GM23338 (cell line): ENCODE measurements around the gene PLCL1.

ENCODE experiments used
- CREB1 ChIP-seq: fragments of 250-450 bp; sonication (Bioruptor Pico); IDR thresholded peaks from 2 replicates; pipeline ENCODE4 v1.5.0; 2020; ENCODE audit warnings: low read depth, mild to moderate bottlenecking, moderate library complexity
- EZH2 ChIP-seq: fragments of 200-600 bp; sonication (generic); IDR thresholded peaks from one replicate; pipeline ENCODE4 v1.8.0; 2017; ENCODE audit warnings: antibody characterized with exemption, mild to moderate bottlenecking, low read depth; ENCODE audit not compliant: unreplicated experiment
- EZH2phosphoT487 ChIP-seq: fragments of 200-600 bp; sonication (generic); IDR thresholded peaks from one replicate; pipeline ENCODE4 v1.8.1; 2018; ENCODE audit warnings: antibody characterized with exemption; ENCODE audit not compliant: unreplicated experiment
- JUNB ChIP-seq: IDR thresholded peaks from one replicate; pipeline ENCODE4 v1.6.1; 2016; ENCODE audit warnings: antibody characterized with exemption; ENCODE audit not compliant: unreplicated experiment
- NANOG ChIP-seq: IDR thresholded peaks from 2 replicates; pipeline ENCODE4 v1.6.1; 2016; ENCODE audit warnings: antibody characterized with exemption, borderline replicate concordance
- POLR2AphosphoS5 ChIP-seq: IDR thresholded peaks from 2 replicates; pipeline ENCODE4 v1.6.1; 2016; ENCODE audit warnings: antibody characterized with exemption, low read depth
- STAT1 ChIP-seq: IDR thresholded peaks from one replicate; pipeline ENCODE4 v1.6.1; 2016; ENCODE audit warnings: antibody characterized with exemption; ENCODE audit not compliant: unreplicated experiment
- ZNF114 ChIP-seq: fragments of 250-450 bp; sonication (Bioruptor Pico); IDR thresholded peaks from 2 replicates; pipeline ENCODE4 v1.5.0; 2020; ENCODE audit warnings: mild to moderate bottlenecking, moderate library complexity
- ZNF331 ChIP-seq: fragments of 250-450 bp; sonication (Bioruptor Pico); IDR thresholded peaks from 2 replicates; pipeline ENCODE4 v1.5.0; 2020; ENCODE audit warnings: low read depth, mild to moderate bottlenecking, moderate library complexity
- ZNF462 ChIP-seq: fragments of 250-450 bp; sonication (Bioruptor Pico); IDR thresholded peaks from 2 replicates; pipeline ENCODE4 v1.5.0; 2020; ENCODE audit warnings: mild to moderate bottlenecking, moderate library complexity
- TF ChIP-seq, protein P1 (sequence below), 2 experiments: fragments of 200-600 bp in 1 of 2; sonication (generic) in 1 of 2; conservative IDR thresholded peaks; 2 replicates each; pipeline versions ENCODE4 v1.5.1 to v1.6.1; 2016 to 2017; ENCODE audit warnings: antibody characterized with exemption in 2 of 2, low read depth in 2 of 2, mild to moderate bottlenecking in 2 of 2, moderate library complexity in 1 of 2
- TF ChIP-seq, protein P2 (sequence below): IDR thresholded peaks from one replicate; pipeline ENCODE4 v1.6.1; 2018; ENCODE audit warnings: antibody characterized with exemption; ENCODE audit not compliant: unreplicated experiment
- TF ChIP-seq, protein P3 (sequence below): IDR thresholded peaks from 2 replicates; pipeline ENCODE4 v1.6.1; 2016; ENCODE audit warnings: antibody characterized with exemption

- TF ChIP-seq, protein P1, sequence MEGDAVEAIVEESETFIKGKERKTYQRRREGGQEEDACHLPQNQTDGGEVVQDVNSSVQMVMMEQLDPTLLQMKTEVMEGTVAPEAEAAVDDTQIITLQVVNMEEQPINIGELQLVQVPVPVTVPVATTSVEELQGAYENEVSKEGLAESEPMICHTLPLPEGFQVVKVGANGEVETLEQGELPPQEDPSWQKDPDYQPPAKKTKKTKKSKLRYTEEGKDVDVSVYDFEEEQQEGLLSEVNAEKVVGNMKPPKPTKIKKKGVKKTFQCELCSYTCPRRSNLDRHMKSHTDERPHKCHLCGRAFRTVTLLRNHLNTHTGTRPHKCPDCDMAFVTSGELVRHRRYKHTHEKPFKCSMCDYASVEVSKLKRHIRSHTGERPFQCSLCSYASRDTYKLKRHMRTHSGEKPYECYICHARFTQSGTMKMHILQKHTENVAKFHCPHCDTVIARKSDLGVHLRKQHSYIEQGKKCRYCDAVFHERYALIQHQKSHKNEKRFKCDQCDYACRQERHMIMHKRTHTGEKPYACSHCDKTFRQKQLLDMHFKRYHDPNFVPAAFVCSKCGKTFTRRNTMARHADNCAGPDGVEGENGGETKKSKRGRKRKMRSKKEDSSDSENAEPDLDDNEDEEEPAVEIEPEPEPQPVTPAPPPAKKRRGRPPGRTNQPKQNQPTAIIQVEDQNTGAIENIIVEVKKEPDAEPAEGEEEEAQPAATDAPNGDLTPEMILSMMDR (conservative IDR thresholded peaks at IDR 0.05; ENCODE audit: low read depth in 2 of 2), result no peak
- TF ChIP-seq EZH2, result no peak
- TF ChIP-seq, protein P2, sequence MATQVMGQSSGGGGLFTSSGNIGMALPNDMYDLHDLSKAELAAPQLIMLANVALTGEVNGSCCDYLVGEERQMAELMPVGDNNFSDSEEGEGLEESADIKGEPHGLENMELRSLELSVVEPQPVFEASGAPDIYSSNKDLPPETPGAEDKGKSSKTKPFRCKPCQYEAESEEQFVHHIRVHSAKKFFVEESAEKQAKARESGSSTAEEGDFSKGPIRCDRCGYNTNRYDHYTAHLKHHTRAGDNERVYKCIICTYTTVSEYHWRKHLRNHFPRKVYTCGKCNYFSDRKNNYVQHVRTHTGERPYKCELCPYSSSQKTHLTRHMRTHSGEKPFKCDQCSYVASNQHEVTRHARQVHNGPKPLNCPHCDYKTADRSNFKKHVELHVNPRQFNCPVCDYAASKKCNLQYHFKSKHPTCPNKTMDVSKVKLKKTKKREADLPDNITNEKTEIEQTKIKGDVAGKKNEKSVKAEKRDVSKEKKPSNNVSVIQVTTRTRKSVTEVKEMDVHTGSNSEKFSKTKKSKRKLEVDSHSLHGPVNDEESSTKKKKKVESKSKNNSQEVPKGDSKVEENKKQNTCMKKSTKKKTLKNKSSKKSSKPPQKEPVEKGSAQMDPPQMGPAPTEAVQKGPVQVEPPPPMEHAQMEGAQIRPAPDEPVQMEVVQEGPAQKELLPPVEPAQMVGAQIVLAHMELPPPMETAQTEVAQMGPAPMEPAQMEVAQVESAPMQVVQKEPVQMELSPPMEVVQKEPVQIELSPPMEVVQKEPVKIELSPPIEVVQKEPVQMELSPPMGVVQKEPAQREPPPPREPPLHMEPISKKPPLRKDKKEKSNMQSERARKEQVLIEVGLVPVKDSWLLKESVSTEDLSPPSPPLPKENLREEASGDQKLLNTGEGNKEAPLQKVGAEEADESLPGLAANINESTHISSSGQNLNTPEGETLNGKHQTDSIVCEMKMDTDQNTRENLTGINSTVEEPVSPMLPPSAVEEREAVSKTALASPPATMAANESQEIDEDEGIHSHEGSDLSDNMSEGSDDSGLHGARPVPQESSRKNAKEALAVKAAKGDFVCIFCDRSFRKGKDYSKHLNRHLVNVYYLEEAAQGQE, result no peak
- no peak for TF ChIP-seq STAT1
- TF ChIP-seq POLR2AphosphoS5, result no peak
- TF ChIP-seq CREB1 (CRISPR knock-in tag), result no peak
- no peak for TF ChIP-seq EZH2phosphoT487
- TF ChIP-seq ZNF114 (CRISPR knock-in tag), result no peak
- no peak for TF ChIP-seq NANOG
- no peak for TF ChIP-seq JUNB
- no peak for TF ChIP-seq ZNF331 (CRISPR knock-in tag)
- TF ChIP-seq, protein P3, sequence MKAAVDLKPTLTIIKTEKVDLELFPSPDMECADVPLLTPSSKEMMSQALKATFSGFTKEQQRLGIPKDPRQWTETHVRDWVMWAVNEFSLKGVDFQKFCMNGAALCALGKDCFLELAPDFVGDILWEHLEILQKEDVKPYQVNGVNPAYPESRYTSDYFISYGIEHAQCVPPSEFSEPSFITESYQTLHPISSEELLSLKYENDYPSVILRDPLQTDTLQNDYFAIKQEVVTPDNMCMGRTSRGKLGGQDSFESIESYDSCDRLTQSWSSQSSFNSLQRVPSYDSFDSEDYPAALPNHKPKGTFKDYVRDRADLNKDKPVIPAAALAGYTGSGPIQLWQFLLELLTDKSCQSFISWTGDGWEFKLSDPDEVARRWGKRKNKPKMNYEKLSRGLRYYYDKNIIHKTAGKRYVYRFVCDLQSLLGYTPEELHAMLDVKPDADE, result no peak
- TF ChIP-seq ZNF462 (CRISPR knock-in tag), result no peak
Measured at GRCh38 chr2:198097630-198098029, 293.2 kb downstream of the PLCL1 start.
